RWPE2 (cell line): ENCODE measurements around the gene SELP.
A peak's percentile ranks its signal among the peaks of the same experiment; 100 is the strongest.
"Not testable (repeated sequence)": the region's sequence is repeated elsewhere in the genome, so short reads cannot be mapped to it uniquely, and the experiment has no call there.

Experiments used
- ATAC-seq: fragments of 200-7000 bp; cut with Tn5 transposase; 3 replicates; pipeline ENCODE4 v1.9.1; 2021; ENCODE audit warnings: low read depth
- DNase-seq: peaks from one replicate; pipeline ENCODE4 v3.0.0-alpha.2; 2020; ENCODE audit warnings: low spot score
- H3K27ac ChIP-seq: fragments of 450-650 bp; 2 replicates; pipeline ENCODE4 v1.5.1; 2017; ENCODE audit warnings: mild to moderate bottlenecking; ENCODE audit not compliant: poor library complexity, severe bottlenecking
- H3K27me3 ChIP-seq: fragments of 250-450 bp; sonication (Bioruptor Pico); 2 replicates; pipeline ENCODE4 v1.5.1; 2021; ENCODE audit warnings: mild to moderate bottlenecking, moderate library complexity; ENCODE audit not compliant: insufficient read depth, poor library complexity, severe bottlenecking
- H3K36me3 ChIP-seq: fragments of 250-450 bp; sonication (Bioruptor Pico); 2 replicates; pipeline ENCODE4 v1.5.1; 2020; ENCODE audit warnings: low read depth, mild to moderate bottlenecking, moderate library complexity
- H3K4me1 ChIP-seq: fragments of 250-450 bp; sonication (Bioruptor Pico); 2 replicates; pipeline ENCODE4 v1.5.1; 2021; ENCODE audit warnings: mild to moderate bottlenecking, moderate library complexity; ENCODE audit not compliant: insufficient read depth, poor library complexity, severe bottlenecking
- H3K4me3 ChIP-seq: fragments of 250-450 bp; sonication (Bioruptor Pico); 2 replicates; pipeline ENCODE4 v1.5.1; 2021; ENCODE audit warnings: mild to moderate bottlenecking, moderate library complexity; ENCODE audit not compliant: severe bottlenecking
- H3K9me3 ChIP-seq: fragments of 250-450 bp; sonication (Bioruptor Pico); 2 replicates; pipeline ENCODE4 v1.5.1; 2021; ENCODE audit warnings: mild to moderate bottlenecking, moderate library complexity; ENCODE audit not compliant: severe bottlenecking
- CTCF ChIP-seq: fragments of 450-650 bp; IDR thresholded peaks from one replicate; pipeline ENCODE4 v1.5.1; 2017; ENCODE audit warnings: mild to moderate bottlenecking, moderate library complexity; ENCODE audit not compliant: poor library complexity, severe bottlenecking

SELP gene

DNA sequence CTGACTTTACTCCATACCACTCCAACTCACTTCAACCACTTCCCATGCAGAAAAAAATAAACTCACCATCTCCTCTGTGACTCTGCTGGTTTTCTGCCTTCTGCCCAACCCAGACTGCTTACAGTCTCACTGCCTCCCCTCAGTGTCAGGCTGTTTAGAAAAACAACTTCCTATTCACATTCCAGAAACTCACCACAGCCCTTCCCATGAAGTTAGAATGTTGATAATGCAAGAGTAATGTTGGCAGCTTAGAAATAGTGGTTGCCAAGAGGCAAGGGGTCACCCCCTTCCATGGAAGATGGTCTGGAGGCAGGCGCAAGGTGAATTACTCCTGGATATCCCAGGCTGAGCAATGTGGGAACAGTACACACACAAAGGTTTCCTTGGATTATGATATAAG, at the start of gene SELP:
Gene SELP, minus strand, starts transcription at position 119 of the 400 bp plus-strand sequence. Its CDS starts 50 bp downstream, at position 69.
- no peaks in the 10 kb centered on the region for H3K27me3 ChIP-seq
- H3K36me3 ChIP-seq: no peaks in the 10 kb centered on the region
- DNase-seq: no peak
- H3K4me3 ChIP-seq: no peak within 1 kb of the TSS
- H3K4me1 ChIP-seq: no peaks in the 10 kb centered on the region
- H3K9me3 ChIP-seq: peaks cover 3% of the 10 kb centered on the region
- H3K27ac ChIP-seq: no peak within 1 kb of the TSS
- TF ChIP-seq CTCF: no peak
- ATAC-seq: no peak

- no peak for ATAC-seq
- DNase-seq: no peak
- no peaks in the 10 kb centered on the region for H3K4me1 ChIP-seq
- no peak for TF ChIP-seq CTCF
- H3K4me3 ChIP-seq: no peak overlapping the region
- H3K27ac ChIP-seq: no peak overlapping the region
- no peaks in the 10 kb centered on the region for H3K27me3 ChIP-seq
- no peaks in the 10 kb centered on the region for H3K9me3 ChIP-seq
- no peaks in the 10 kb centered on the region for H3K36me3 ChIP-seq
Observed at GRCh38 chr1:169679692-169680091, 49.8 kb upstream of the SELP start.

DNA sequence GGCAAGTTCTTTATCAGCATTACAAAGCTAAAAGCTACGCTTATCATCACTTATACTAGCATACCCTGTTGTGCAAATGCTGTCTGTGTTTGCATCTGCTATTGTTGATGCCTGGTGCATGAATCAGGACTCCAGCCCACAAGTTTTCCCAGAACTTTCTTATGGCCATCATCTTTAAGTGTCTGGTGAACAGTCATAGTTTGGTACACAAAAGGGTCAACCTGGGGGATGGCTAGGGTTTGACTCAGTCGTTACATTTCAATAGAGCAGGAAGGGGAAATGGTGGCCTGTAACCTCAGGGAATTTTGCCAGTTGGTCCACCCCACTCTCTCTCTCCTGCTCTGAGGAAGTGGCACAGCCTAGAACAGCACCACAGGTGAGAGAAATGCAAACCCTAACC, 46.1 kb upstream of the SELP start:
- H3K36me3 ChIP-seq: no peaks in the 10 kb centered on the region
- no peaks in the 10 kb centered on the region for H3K27me3 ChIP-seq
- no peak for DNase-seq
- TF ChIP-seq CTCF: no peak
- H3K4me1 ChIP-seq: no peaks in the 10 kb centered on the region
- H3K9me3 ChIP-seq: no peaks in the 10 kb centered on the region
- H3K27ac ChIP-seq: no peak overlapping the region
- H3K4me3 ChIP-seq: no peak overlapping the region
- ATAC-seq: peak; percentile 86

- no peak overlapping the region for H3K27ac ChIP-seq
- no peak for TF ChIP-seq CTCF
Observed at GRCh38 chr1:169670836-169671235, 40.9 kb upstream of the SELP start.

DNA sequence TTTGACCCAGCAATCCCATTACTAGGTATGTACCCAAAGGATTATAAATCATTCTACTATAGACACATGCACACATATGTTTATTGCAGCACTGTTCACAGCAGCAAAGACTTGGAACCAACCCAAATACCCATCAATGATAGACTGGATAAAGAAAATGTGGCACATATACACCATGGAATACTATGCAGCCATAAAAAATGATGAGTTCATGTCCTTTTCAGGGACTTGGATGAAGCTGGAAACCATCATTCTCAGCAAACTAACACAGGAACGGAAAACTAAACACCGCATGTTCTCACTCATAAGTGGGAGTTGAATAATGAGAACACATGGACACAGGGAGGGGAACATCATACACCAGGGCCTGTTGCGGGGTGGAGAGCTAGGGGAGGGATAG, 40.3 kb upstream of the SELP start:
- not testable (repeated sequence) for H3K4me1 ChIP-seq, H3K27me3 ChIP-seq, ATAC-seq

More at GRCh38 chr1:169670836-169671235, 40.9 kb upstream of the SELP start:
- no peaks in the 10 kb centered on the region for H3K27me3 ChIP-seq
- DNase-seq (no peak), ATAC-seq (no peak)
- H3K4me3 ChIP-seq: no peak overlapping the region
- H3K4me1 ChIP-seq: no peaks in the 10 kb centered on the region
- no peaks in the 10 kb centered on the region for H3K9me3 ChIP-seq
- no peaks in the 10 kb centered on the region for H3K36me3 ChIP-seq

DNA sequence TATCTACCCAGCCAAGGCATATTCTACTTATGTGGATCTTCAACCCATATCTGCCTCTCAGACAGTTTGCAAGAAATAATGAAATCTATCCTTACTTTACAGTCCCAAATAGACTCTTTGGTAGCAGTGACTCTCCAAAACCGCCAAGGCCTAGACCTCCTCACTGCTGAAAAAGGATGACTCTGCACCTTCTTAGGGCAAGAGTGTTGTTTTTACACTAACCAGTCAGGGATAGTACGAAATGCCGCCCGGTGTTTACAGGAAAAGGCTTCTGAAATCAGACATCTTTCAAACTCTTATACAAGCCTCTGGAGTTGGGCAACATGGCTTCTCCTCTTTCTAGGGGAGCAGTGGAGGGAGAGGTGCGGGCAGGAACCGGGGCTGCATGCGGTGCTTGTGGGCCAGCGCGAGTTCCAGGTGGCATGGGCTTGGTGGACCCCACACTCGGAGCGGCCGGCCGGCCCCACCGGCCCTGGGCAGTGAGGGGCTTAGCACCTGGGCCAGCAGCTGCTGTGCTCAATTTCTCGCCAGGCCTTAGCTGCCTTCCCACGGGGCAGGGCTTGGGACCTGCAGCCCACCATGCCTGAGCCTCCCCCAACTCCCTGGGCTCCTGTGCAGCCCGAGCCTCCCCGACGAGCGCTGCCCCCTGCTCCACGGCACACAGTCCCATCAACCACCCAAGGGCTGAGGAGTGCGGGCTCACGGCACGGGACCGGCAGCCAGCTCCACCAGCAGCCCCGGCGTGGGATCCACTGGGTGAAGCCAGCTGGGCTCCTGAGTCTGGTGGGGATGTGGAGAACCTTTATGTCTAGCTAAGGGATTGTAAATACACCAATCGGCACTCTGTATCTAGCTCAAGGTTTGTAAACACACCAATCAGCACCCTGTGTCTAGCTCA, 38.0 kb upstream of the SELP start:
- not testable (repeated sequence) for H3K27me3 ChIP-seq, H3K4me3 ChIP-seq, ATAC-seq, H3K4me1 ChIP-seq, H3K9me3 ChIP-seq, H3K27ac ChIP-seq, DNase-seq, H3K36me3 ChIP-seq

More for the DNA sequence above, 40.3 kb upstream of the SELP start:
- H3K9me3 ChIP-seq, H3K36me3 ChIP-seq, H3K27ac ChIP-seq, DNase-seq, H3K4me3 ChIP-seq: not testable (repeated sequence)

- H3K4me1 ChIP-seq, H3K36me3 ChIP-seq, H3K27ac ChIP-seq, H3K9me3 ChIP-seq, ATAC-seq, H3K4me3 ChIP-seq, DNase-seq, H3K27me3 ChIP-seq: not testable (repeated sequence)
Observed at GRCh38 chr1:169667227-169667639, 37.3 kb upstream of the SELP start.

DNA sequence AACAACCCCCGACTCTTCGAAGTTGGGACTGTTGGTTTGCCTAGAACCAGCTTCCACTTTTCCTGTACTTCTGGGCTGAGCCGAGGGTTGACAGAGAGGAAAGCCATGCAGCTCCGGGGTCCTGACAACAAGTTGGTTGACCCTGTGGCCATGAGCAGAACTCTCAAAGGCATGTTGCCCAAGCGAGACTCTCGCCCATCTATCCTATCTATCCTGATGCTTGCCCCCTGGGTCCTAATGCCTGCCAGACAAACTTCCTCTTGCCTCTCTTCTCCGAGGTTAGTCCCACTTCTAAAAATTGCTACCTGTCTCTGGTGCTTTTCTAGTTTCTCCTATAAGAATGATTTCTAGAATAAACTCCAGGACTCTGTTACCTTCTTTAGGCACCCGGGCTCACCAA, 32.8 kb upstream of the SELP start:
- not testable (repeated sequence) for H3K36me3 ChIP-seq, H3K27me3 ChIP-seq, DNase-seq, H3K4me3 ChIP-seq, H3K4me1 ChIP-seq, ATAC-seq, H3K27ac ChIP-seq, H3K9me3 ChIP-seq
